Measurements from ENCODE around the gene ATP8A2.

The ATP8A2 gene

GRCh38 chr13:25871389-25872125, 499.8 kb downstream of the ATP8A2 start:
- DNase-seq (ENCODE audit: low spot score) (no peak), ATAC-seq (ENCODE audit: low read depth) (no peak)
- Histone ChIP-seq H3K4me1 (ENCODE audit: insufficient read depth, poor library complexity, severe bottlenecking) (no peaks in the 10 kb centered on the region), H3K27ac (ENCODE audit: poor library complexity, severe bottlenecking) (no peak overlapping the region), H3K36me3 (ENCODE audit: low read depth) (no peaks in the 10 kb centered on the region), H3K9me3 (ENCODE audit: severe bottlenecking) (no peaks in the 10 kb centered on the region), H3K27me3 (ENCODE audit: insufficient read depth, poor library complexity, severe bottlenecking) (no peaks in the 10 kb centered on the region), H3K4me3 (ENCODE audit: severe bottlenecking) (no peak overlapping the region)
- TF ChIP-seq, protein P1, sequence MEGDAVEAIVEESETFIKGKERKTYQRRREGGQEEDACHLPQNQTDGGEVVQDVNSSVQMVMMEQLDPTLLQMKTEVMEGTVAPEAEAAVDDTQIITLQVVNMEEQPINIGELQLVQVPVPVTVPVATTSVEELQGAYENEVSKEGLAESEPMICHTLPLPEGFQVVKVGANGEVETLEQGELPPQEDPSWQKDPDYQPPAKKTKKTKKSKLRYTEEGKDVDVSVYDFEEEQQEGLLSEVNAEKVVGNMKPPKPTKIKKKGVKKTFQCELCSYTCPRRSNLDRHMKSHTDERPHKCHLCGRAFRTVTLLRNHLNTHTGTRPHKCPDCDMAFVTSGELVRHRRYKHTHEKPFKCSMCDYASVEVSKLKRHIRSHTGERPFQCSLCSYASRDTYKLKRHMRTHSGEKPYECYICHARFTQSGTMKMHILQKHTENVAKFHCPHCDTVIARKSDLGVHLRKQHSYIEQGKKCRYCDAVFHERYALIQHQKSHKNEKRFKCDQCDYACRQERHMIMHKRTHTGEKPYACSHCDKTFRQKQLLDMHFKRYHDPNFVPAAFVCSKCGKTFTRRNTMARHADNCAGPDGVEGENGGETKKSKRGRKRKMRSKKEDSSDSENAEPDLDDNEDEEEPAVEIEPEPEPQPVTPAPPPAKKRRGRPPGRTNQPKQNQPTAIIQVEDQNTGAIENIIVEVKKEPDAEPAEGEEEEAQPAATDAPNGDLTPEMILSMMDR (IDR thresholded peaks at IDR 0.05; ENCODE audit: poor library complexity, severe bottlenecking) = no peak

DNA sequence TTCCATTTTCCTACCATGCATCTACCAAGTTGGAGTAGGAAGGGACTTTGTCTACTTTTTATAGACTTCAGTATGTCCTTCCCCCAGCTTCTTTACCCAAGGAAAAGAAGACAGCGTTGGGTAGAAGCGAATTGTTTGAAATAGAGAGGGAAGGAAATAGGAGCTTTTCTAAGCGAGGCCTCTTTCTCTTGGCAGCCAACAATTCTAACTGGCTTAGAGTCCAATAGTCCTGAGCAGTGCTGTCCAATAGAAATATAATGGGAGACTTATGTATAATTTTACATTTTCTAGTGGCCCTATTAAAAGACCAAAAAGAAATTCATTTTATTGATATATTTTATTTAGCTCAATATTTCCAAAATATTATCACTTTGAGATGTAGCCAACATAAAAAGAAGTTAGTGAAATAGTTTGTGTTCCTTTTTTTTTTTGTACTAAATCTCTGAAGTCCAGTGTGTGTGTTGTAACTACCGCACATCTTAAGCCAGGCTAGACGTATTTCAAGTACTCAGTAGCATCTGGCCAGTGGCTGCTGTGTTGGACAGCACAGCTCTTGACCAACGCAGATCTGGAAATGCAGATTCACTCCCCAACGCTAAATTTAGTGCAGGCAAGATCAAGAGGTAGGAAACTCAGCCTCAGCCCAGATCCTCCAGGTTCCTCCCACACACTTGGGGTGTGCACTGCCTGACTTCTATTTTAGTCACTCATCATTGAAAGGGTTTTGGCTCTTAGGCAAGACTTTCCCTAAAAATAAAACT, 500.9 kb downstream of the ATP8A2 start:
- TF ChIP-seq, protein P1 (IDR thresholded peaks at IDR 0.05; ENCODE audit: poor library complexity, severe bottlenecking) = no peak
- Histone ChIP-seq H3K27me3 (ENCODE audit: insufficient read depth, poor library complexity, severe bottlenecking) (no peaks in the 10 kb centered on the region), H3K4me3 (ENCODE audit: severe bottlenecking) (no peak overlapping the region), H3K4me1 (ENCODE audit: insufficient read depth, poor library complexity, severe bottlenecking) (no peaks in the 10 kb centered on the region), H3K27ac (ENCODE audit: poor library complexity, severe bottlenecking) (no peak overlapping the region), H3K36me3 (ENCODE audit: low read depth) (no peaks in the 10 kb centered on the region), H3K9me3 (ENCODE audit: severe bottlenecking) (no peaks in the 10 kb centered on the region)
- no peak for ATAC-seq (ENCODE audit: low read depth)
- DNase-seq (ENCODE audit: low spot score) = no peak

GRCh38 chr13:25873242-25873612, 501.5 kb downstream of the ATP8A2 start:
- Histone ChIP-seq H3K27ac (ENCODE audit: poor library complexity, severe bottlenecking) (no peak overlapping the region), H3K36me3 (ENCODE audit: low read depth) (no peaks in the 10 kb centered on the region), H3K27me3 (ENCODE audit: insufficient read depth, poor library complexity, severe bottlenecking) (no peaks in the 10 kb centered on the region), H3K9me3 (ENCODE audit: severe bottlenecking) (no peaks in the 10 kb centered on the region), H3K4me1 (ENCODE audit: insufficient read depth, poor library complexity, severe bottlenecking) (no peaks in the 10 kb centered on the region), H3K4me3 (ENCODE audit: severe bottlenecking) (no peak overlapping the region)
- ATAC-seq (ENCODE audit: low read depth) (no peak), DNase-seq (ENCODE audit: low spot score) (no peak)
- TF ChIP-seq, protein P1 (IDR thresholded peaks at IDR 0.05; ENCODE audit: poor library complexity, severe bottlenecking) = no peak

- Histone ChIP-seq H3K4me1 (ENCODE audit: insufficient read depth, poor library complexity, severe bottlenecking) (no peaks in the 10 kb centered on the region), H3K36me3 (ENCODE audit: low read depth) (no peaks in the 10 kb centered on the region), H3K27ac (ENCODE audit: poor library complexity, severe bottlenecking) (no peak overlapping the region), H3K4me3 (ENCODE audit: severe bottlenecking) (no peak overlapping the region), H3K27me3 (ENCODE audit: insufficient read depth, poor library complexity, severe bottlenecking) (no peaks in the 10 kb centered on the region), H3K9me3 (ENCODE audit: severe bottlenecking) (no peaks in the 10 kb centered on the region)
- TF ChIP-seq, protein P1 (IDR thresholded peaks at IDR 0.05; ENCODE audit: poor library complexity, severe bottlenecking) = no peak
- no peak for DNase-seq (ENCODE audit: low spot score)
- no peak for ATAC-seq (ENCODE audit: low read depth)
These were observed 502.4 kb downstream of the ATP8A2 start for GRCh38 chr13:25874064-25874737.

Data from RWPE2 (cell line).